HL-60 (cell line): Measurements from ENCODE around the gene KLHDC8A.

ENCODE experiments used
- DNase-seq, 2 experiments: peaks; one replicate each; pipeline ENCODE4 v3.0.0-alpha.2; 2010 to 2020; ENCODE audit warnings: low read depth in 1 of 2, low spot score in 1 of 2
- H3K27ac ChIP-seq: fragments of 250-450 bp; sonication (Bioruptor Pico); replicated peaks from 2 replicates; pipeline ENCODE4 v1.5.1; 2020; ENCODE audit warnings: mild to moderate bottlenecking, moderate library complexity
- H3K27me3 ChIP-seq: fragments of 250-450 bp; sonication (Bioruptor Pico); 2 replicates; pipeline ENCODE4 v1.5.1; 2021; ENCODE audit warnings: mild to moderate bottlenecking, moderate library complexity; ENCODE audit not compliant: insufficient read depth, poor library complexity, severe bottlenecking
- H3K4me3 ChIP-seq: replicated peaks from 2 replicates; pipeline ENCODE4 v1.5.1; 2011; ENCODE audit warnings: mild to moderate bottlenecking, control low read depth, low read length; ENCODE audit not compliant: insufficient read depth
- CTCF ChIP-seq: IDR thresholded peaks from one replicate; pipeline ENCODE4 v1.5.1; 2011; ENCODE audit warnings: low read length, control low read depth, inconsistent platforms; ENCODE audit not compliant: insufficient read depth
- GABPA ChIP-seq: IDR thresholded peaks from 2 replicates; pipeline ENCODE4 v1.6.1; 2012; ENCODE audit warnings: low read depth
- POLR2AphosphoS5 ChIP-seq: IDR thresholded peaks from 2 replicates; pipeline ENCODE4 v1.6.1; 2012; ENCODE audit warnings: low read depth
- SPI1 ChIP-seq: IDR thresholded peaks from 2 replicates; pipeline ENCODE4 v1.6.1; 2012; ENCODE audit warnings: low read depth, mild to moderate bottlenecking, borderline replicate concordance
- TF ChIP-seq, protein P1 (sequence below): IDR thresholded peaks from 2 replicates; pipeline ENCODE4 v1.6.1; 2012; ENCODE audit warnings: low read depth; ENCODE audit not compliant: insufficient replicate concordance

Gene KLHDC8A

GRCh38 chr1:205343431-205344065 lies 13.2 kb downstream of the KLHDC8A start:
- Histone ChIP-seq H3K27me3 (peaks cover 39% of the 10 kb centered on the region), H3K27ac (no peak overlapping the region), H3K4me3 (no peak overlapping the region)
- TF ChIP-seq SPI1, result no peak
- TF ChIP-seq POLR2AphosphoS5, result no peak
- TF ChIP-seq GABPA, result no peak
- no peak for DNase-seq

- TF ChIP-seq GABPA, result no peak
- TF ChIP-seq, protein P1, sequence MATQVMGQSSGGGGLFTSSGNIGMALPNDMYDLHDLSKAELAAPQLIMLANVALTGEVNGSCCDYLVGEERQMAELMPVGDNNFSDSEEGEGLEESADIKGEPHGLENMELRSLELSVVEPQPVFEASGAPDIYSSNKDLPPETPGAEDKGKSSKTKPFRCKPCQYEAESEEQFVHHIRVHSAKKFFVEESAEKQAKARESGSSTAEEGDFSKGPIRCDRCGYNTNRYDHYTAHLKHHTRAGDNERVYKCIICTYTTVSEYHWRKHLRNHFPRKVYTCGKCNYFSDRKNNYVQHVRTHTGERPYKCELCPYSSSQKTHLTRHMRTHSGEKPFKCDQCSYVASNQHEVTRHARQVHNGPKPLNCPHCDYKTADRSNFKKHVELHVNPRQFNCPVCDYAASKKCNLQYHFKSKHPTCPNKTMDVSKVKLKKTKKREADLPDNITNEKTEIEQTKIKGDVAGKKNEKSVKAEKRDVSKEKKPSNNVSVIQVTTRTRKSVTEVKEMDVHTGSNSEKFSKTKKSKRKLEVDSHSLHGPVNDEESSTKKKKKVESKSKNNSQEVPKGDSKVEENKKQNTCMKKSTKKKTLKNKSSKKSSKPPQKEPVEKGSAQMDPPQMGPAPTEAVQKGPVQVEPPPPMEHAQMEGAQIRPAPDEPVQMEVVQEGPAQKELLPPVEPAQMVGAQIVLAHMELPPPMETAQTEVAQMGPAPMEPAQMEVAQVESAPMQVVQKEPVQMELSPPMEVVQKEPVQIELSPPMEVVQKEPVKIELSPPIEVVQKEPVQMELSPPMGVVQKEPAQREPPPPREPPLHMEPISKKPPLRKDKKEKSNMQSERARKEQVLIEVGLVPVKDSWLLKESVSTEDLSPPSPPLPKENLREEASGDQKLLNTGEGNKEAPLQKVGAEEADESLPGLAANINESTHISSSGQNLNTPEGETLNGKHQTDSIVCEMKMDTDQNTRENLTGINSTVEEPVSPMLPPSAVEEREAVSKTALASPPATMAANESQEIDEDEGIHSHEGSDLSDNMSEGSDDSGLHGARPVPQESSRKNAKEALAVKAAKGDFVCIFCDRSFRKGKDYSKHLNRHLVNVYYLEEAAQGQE, result no peak
- no peak for TF ChIP-seq CTCF
- TF ChIP-seq POLR2AphosphoS5, result no peak
- no peak for TF ChIP-seq SPI1
- no peak overlapping the region for H3K4me3 ChIP-seq
Observed at GRCh38 chr1:205342986-205343385, 13.7 kb downstream of the KLHDC8A start.

DNA sequence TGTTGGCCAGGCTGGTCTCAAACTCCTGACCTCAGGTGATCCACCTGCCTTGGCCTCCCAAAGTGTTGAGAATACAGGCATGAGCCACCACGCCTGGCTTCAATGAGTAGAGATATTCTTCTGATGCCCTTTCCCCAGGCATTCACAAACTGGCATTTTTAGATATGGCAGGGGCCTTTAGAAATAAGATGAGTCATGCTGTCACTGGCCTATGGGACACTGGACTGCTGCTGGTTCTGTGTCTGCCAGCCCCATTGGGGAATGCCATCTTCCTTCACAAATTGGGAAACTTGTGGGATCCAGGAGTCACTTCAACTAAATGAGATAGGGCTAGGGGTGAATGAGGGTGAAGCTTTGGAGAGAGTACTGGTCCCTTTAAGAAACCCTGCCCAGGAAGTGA lies 16.0 kb downstream of the KLHDC8A start:
- Histone ChIP-seq H3K27me3 (peaks cover 30% of the 10 kb centered on the region), H3K27ac (no peak overlapping the region), H3K4me3 (no peak overlapping the region)
- no peak for DNase-seq
- no peak for TF ChIP-seq CTCF

More at GRCh38 chr1:205342986-205343385, 13.7 kb downstream of the KLHDC8A start:
- Histone ChIP-seq H3K27me3 (peaks cover 39% of the 10 kb centered on the region), H3K27ac (no peak overlapping the region)
- DNase-seq, result no peak

- Histone ChIP-seq H3K27me3 (peaks cover 24% of the 10 kb centered on the region), H3K27ac (no peak overlapping the region), H3K4me3 (no peak overlapping the region)
- no peak for TF ChIP-seq SPI1
- no peak for TF ChIP-seq GABPA
- no peak for TF ChIP-seq CTCF
- TF ChIP-seq, protein P1, result no peak
- no peak for TF ChIP-seq POLR2AphosphoS5
- no peak for DNase-seq
Observed at GRCh38 chr1:205339717-205340116, 17.0 kb downstream of the KLHDC8A start.
